Measurements from ENCODE around the gene ADAM19.

GRCh38 chr5:157600252-157600651 lies 24.7 kb upstream of the ADAM19 start:
- TF ChIP-seq RAD21 (IDR thresholded peaks at IDR 0.05; ENCODE audit: low read length) = no peak
- no peak for TF ChIP-seq CTCF (IDR thresholded peaks at IDR 0.05)
- no peak for TF ChIP-seq EP300 (IDR thresholded peaks at IDR 0.05; ENCODE audit: borderline replicate concordance in 1 of 2, low read depth in 1 of 2, low read length in 1 of 2)

Measured in SK-N-SH (cell line).